H9 (cell line): ENCODE data around the gene EPB41L1. TPM values are rescaled to one million over a fixed set of nuclear protein-coding genes. Genes with fewer than 3 reads are reported as not detected.

Experiments
- DNase-seq: peaks from one replicate; pipeline ENCODE4 v3.0.0-alpha.2; 2017
- H2AFZ ChIP-seq: one replicate; pipeline ENCODE4 v1.6.1; 2013; ENCODE audit warnings: mild to moderate bottlenecking, low read length, control low read depth, moderate library complexity
- H2AK5ac ChIP-seq: 2 replicates; pipeline ENCODE4 v1.6.1; 2013; ENCODE audit warnings: low read length, control low read depth, mixed read lengths; ENCODE audit not compliant: insufficient read length
- H2BK120ac ChIP-seq: one replicate; pipeline ENCODE4 v1.6.1; 2013; ENCODE audit warnings: low read depth, mild to moderate bottlenecking, low read length, control low read depth, inconsistent platforms; ENCODE audit not compliant: poor library complexity, severe bottlenecking
- H2BK12ac ChIP-seq: 2 replicates; pipeline ENCODE4 v1.6.1; 2013; ENCODE audit warnings: low read length, control low read depth, mixed read lengths, low read depth; ENCODE audit not compliant: insufficient read length
- H2BK15ac ChIP-seq: 2 replicates; pipeline ENCODE4 v1.6.1; 2013; ENCODE audit warnings: low read depth, low read length, control low read depth
- H2BK20ac ChIP-seq: one replicate; pipeline ENCODE4 v1.6.1; 2013; ENCODE audit warnings: low read depth, mild to moderate bottlenecking, low read length, control low read depth, inconsistent platforms; ENCODE audit not compliant: poor library complexity, severe bottlenecking
- H2BK5ac ChIP-seq: 2 replicates; pipeline ENCODE4 v1.6.1; 2013; ENCODE audit warnings: low read length, control low read depth, mixed read lengths; ENCODE audit not compliant: insufficient read length
- H3K14ac ChIP-seq: 2 replicates; pipeline ENCODE4 v1.6.1; 2013; ENCODE audit warnings: low read length, control low read depth; ENCODE audit not compliant: insufficient read depth
- H3K18ac ChIP-seq: 2 replicates; pipeline ENCODE4 v1.6.1; 2013; ENCODE audit warnings: low read depth, mild to moderate bottlenecking, mixed read lengths, low read length, control low read depth; ENCODE audit not compliant: insufficient read length
- H3K23ac ChIP-seq: 2 replicates; pipeline ENCODE4 v1.6.1; 2013; ENCODE audit warnings: low read length, control low read depth, mixed read lengths, low read depth; ENCODE audit not compliant: insufficient read length
- H3K23me2 ChIP-seq: 2 replicates; pipeline ENCODE4 v1.6.1; 2013; ENCODE audit warnings: low read depth, mild to moderate bottlenecking, mixed read lengths, low read length, control low read depth; ENCODE audit not compliant: insufficient read length, poor library complexity, severe bottlenecking
- H3K27ac ChIP-seq: 2 replicates; pipeline ENCODE4 v1.5.1; 2013; ENCODE audit warnings: low read length, control low read depth, mixed read lengths, low read depth; ENCODE audit not compliant: insufficient read length
- H3K27me3 ChIP-seq: 2 replicates; pipeline ENCODE4 v1.6.1; 2013; ENCODE audit warnings: low read length, control low read depth, inconsistent platforms; ENCODE audit not compliant: insufficient read depth
- H3K4ac ChIP-seq: 2 replicates; pipeline ENCODE4 v1.6.1; 2013; ENCODE audit warnings: low read depth, mild to moderate bottlenecking, control low read depth, inconsistent platforms, low read length, moderate library complexity
- H3K4me1 ChIP-seq: 2 replicates; pipeline ENCODE4 v1.6.1; 2013; ENCODE audit warnings: low read length, control low read depth, inconsistent platforms; ENCODE audit not compliant: insufficient read depth
- H3K4me2 ChIP-seq: 2 replicates; pipeline ENCODE4 v1.6.1; 2013; ENCODE audit warnings: low read length, control low read depth, mixed read lengths; ENCODE audit not compliant: insufficient read length, insufficient read depth
- H3K56ac ChIP-seq: 2 replicates; pipeline ENCODE4 v1.6.1; 2013; ENCODE audit warnings: low read depth, mild to moderate bottlenecking, mixed read lengths, low read length, control low read depth; ENCODE audit not compliant: insufficient read length
- H3K79me1 ChIP-seq: 2 replicates; pipeline ENCODE4 v1.6.1; 2013; ENCODE audit warnings: low read depth, mild to moderate bottlenecking, moderate library complexity, low read length, control low read depth, inconsistent platforms; ENCODE audit not compliant: insufficient read depth, poor library complexity, severe bottlenecking
- H3K79me2 ChIP-seq: 2 replicates; pipeline ENCODE4 v1.6.1; 2013; ENCODE audit warnings: low read length, control low read depth, inconsistent platforms; ENCODE audit not compliant: insufficient read depth
- H3K9ac ChIP-seq: 2 replicates; pipeline ENCODE4 v1.6.1; 2013; ENCODE audit warnings: low read length, control low read depth, mixed read lengths; ENCODE audit not compliant: insufficient read length; ENCODE audit errors: extremely low read depth
- H3K9me3 ChIP-seq: one replicate; pipeline ENCODE4 v1.6.1; 2013; ENCODE audit warnings: low read depth, low read length, inconsistent platforms; ENCODE audit not compliant: control insufficient read depth
- H3T11ph ChIP-seq: one replicate; pipeline ENCODE4 v1.6.1; 2013; ENCODE audit warnings: mild to moderate bottlenecking, low read length, control low read depth, inconsistent platforms
- H4K20me1 ChIP-seq: one replicate; pipeline ENCODE4 v1.6.1; 2013; ENCODE audit not compliant: control insufficient read depth, insufficient read length, insufficient read depth
- H4K5ac ChIP-seq: 2 replicates; pipeline ENCODE4 v1.6.1; 2013; ENCODE audit warnings: low read depth, mild to moderate bottlenecking, mixed read lengths, low read length, control low read depth; ENCODE audit not compliant: insufficient read length
- H4K8ac ChIP-seq: replicated peaks from 2 replicates; pipeline ENCODE4 v1.6.1; 2013; ENCODE audit warnings: low read length, control low read depth, mixed read lengths, low read depth; ENCODE audit not compliant: insufficient read length
- H4K91ac ChIP-seq: 2 replicates; pipeline ENCODE4 v1.6.1; 2013; ENCODE audit warnings: low read depth, mild to moderate bottlenecking, moderate library complexity, mixed read lengths, low read length, control low read depth; ENCODE audit not compliant: insufficient read length
- H3K27ac Mint-ChIP-seq, 3 experiments: 2 replicates in 2 of 3; 3 replicates in 1 of 3; pipeline ENCODE4 v1.8.0; 2020 to 2021; ENCODE audit warnings: mixed read lengths in 3 of 3, mild to moderate bottlenecking in 1 of 3, moderate library complexity in 1 of 3
- H3K27me3 Mint-ChIP-seq: 2 replicates; pipeline ENCODE4 v1.8.0; 2021; ENCODE audit warnings: low read depth, mild to moderate bottlenecking, moderate library complexity, mixed read lengths
- H3K36me3 Mint-ChIP-seq, 3 experiments: 2 replicates in 2 of 3; 3 replicates in 1 of 3; pipeline ENCODE4 v1.8.0; 2020 to 2021; ENCODE audit warnings: low read depth in 3 of 3, mixed read lengths in 3 of 3; ENCODE audit not compliant: insufficient read depth in 1 of 3
- H3K4me1 Mint-ChIP-seq, 2 experiments: 2 replicates each; pipeline ENCODE4 v1.8.0; 2020; ENCODE audit warnings: mixed read lengths in 2 of 2
- H3K4me3 Mint-ChIP-seq, 2 experiments: 2 replicates in 1 of 2; 3 replicates in 1 of 2; pipeline ENCODE4 v1.8.0; 2020 to 2021; ENCODE audit warnings: mild to moderate bottlenecking in 2 of 2, mixed read lengths in 2 of 2, moderate library complexity in 1 of 2
- H3K9me3 Mint-ChIP-seq, 2 experiments: 2 replicates in 1 of 2; 3 replicates in 1 of 2; pipeline ENCODE4 v1.8.0; 2020; ENCODE audit warnings: mild to moderate bottlenecking in 2 of 2, mixed read lengths in 2 of 2, moderate library complexity in 1 of 2
- total RNA-seq: library from RNA; stranded (reverse); gene quantifications from 2 replicates; pipeline ENCODE4 v1.2.1, GENCODE V29; 2021
- TF ChIP-seq, protein P1 (sequence below): fragments of 200-600 bp; sonication (generic); conservative IDR thresholded peaks from 3 replicates; pipeline ENCODE4 v1.8.0; 2021; ENCODE audit warnings: antibody characterized with exemption, mild to moderate bottlenecking

The EPB41L1 gene
- total RNA-seq, 1 experiment from 2014 or later: 31.1 TPM

DNA sequence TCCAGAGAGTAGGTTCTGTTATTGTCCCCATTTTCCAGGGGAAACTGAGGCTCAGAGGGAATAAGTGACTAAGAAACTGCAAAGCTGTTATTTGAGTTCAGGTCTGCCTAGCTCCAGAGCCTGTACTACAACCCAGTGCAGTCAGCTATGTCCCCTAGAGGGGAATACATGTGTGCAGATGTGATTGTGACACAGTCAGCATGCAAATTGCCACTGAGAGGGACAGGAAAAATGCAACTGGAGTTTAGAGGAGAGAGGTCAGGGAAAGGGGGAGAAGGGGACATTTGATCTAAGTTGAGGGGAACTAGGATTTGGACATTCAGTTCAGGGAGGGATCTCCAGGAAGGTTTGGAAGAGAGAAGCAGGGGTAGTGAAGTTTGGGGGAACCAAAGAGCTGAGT, 38.6 kb upstream of the EPB41L1 start:
- no peak overlapping the region for H2AFZ ChIP-seq

More for the DNA sequence above, 38.6 kb upstream of the EPB41L1 start:
- Histone ChIP-seq H3K4ac (no peak overlapping the region), H4K8ac (no peak overlapping the region), H3K18ac (no peak overlapping the region), H3K23ac (no peak overlapping the region), H3T11ph (no peak overlapping the region), H3K27ac (no peak overlapping the region), H3K14ac (no peak overlapping the region), H3K23me2 (no peaks in the 10 kb centered on the region), H2BK5ac (no peak overlapping the region), H2BK20ac (no peak overlapping the region), H3K9me3 (no peaks in the 10 kb centered on the region), H4K91ac (no peak overlapping the region), H3K79me2 (no peaks in the 10 kb centered on the region), H2AK5ac (no peak overlapping the region), H2BK15ac (no peak overlapping the region), H3K4me1 (peaks cover 2% of the 10 kb centered on the region; the same call in 1 of the 2 replicates), H3K9ac (no peak overlapping the region), H3K56ac (no peak overlapping the region), H3K27me3 (no peaks in the 10 kb centered on the region), H2BK12ac (no peak overlapping the region), H3K79me1 (no peaks in the 10 kb centered on the region), H4K5ac (no peak overlapping the region), H4K20me1 (no peaks in the 10 kb centered on the region), H3K4me2 (no peak overlapping the region), H2BK120ac (no peak overlapping the region)
- Mint-ChIP-seq H3K4me3 (no peak overlapping the region), H3K27me3 (peaks cover 59% of the 10 kb centered on the region), H3K9me3 (no peaks in the 10 kb centered on the region), H3K36me3 (no peaks in the 10 kb centered on the region), H3K27ac (no peak overlapping the region), H3K4me1 (peaks cover 29 to 35% of the 10 kb centered on the region in 2 experiments)
- DNase-seq: no peak
- TF ChIP-seq, protein P1, sequence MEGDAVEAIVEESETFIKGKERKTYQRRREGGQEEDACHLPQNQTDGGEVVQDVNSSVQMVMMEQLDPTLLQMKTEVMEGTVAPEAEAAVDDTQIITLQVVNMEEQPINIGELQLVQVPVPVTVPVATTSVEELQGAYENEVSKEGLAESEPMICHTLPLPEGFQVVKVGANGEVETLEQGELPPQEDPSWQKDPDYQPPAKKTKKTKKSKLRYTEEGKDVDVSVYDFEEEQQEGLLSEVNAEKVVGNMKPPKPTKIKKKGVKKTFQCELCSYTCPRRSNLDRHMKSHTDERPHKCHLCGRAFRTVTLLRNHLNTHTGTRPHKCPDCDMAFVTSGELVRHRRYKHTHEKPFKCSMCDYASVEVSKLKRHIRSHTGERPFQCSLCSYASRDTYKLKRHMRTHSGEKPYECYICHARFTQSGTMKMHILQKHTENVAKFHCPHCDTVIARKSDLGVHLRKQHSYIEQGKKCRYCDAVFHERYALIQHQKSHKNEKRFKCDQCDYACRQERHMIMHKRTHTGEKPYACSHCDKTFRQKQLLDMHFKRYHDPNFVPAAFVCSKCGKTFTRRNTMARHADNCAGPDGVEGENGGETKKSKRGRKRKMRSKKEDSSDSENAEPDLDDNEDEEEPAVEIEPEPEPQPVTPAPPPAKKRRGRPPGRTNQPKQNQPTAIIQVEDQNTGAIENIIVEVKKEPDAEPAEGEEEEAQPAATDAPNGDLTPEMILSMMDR: no peak
